Lower leg skin (tissue), 4 donors: Measurements from ENCODE around the gene ZMAT1. TPM values are rescaled to one million over a fixed set of nuclear protein-coding genes. Genes with fewer than 3 reads are reported as not detected.

Source experiments
- DNase-seq, 2 donors: peaks; one replicate each; pipeline ENCODE4 v3.0.0-alpha.2; 2019; ENCODE audit warnings: low spot score in 2 of 2
- H3K4me3 ChIP-seq: fragments of 200-600 bp; sonication (generic); 2 replicates; pipeline ENCODE4 v1.5.1; 2017; ENCODE audit warnings: mild to moderate bottlenecking, low read depth; ENCODE audit not compliant: poor library complexity, severe bottlenecking
- POLR2A ChIP-seq, 2 donors: fragments of 450-650 bp; IDR thresholded peaks; one replicate each; pipeline ENCODE4 v1.6.1; 2016 to 2017; ENCODE audit warnings: antibody characterized with exemption in 2 of 2, mild to moderate bottlenecking in 1 of 2, moderate library complexity in 1 of 2
- WGBS, 2 donors: methylation state at CpG; one replicate each; pipeline ENCODE4 v1.1.5; 2018; 5-methylcytosine and 5-hydroxymethylcytosine counted together
- intact Hi-C: fragments of 100-400 bp; cut with DNase I; formaldehyde crosslinking; loops from one replicate; pipeline ENCODE4 v1.15.0; 2023; ENCODE audit warnings: low total_unique reads
- total RNA-seq, 4 donors: library from RNA; depleted of rRNA; stranded (reverse); fragments of >200 nt; gene quantifications; one replicate each; pipeline ENCODE4 v1.1.0, GENCODE V29; 2016
- TF ChIP-seq, protein P1 (sequence below), 3 donors: fragments of 450-650 bp; IDR thresholded peaks; one replicate each; pipeline ENCODE4 v1.5.1; 2016; ENCODE audit warnings: antibody characterized with exemption in 3 of 3, mild to moderate bottlenecking in 3 of 3, moderate library complexity in 2 of 3

The ZMAT1 gene
- total RNA-seq, 4 donors from 2014 or later, result 2.2 to 2.8 (median 2.6) TPM

DNA sequence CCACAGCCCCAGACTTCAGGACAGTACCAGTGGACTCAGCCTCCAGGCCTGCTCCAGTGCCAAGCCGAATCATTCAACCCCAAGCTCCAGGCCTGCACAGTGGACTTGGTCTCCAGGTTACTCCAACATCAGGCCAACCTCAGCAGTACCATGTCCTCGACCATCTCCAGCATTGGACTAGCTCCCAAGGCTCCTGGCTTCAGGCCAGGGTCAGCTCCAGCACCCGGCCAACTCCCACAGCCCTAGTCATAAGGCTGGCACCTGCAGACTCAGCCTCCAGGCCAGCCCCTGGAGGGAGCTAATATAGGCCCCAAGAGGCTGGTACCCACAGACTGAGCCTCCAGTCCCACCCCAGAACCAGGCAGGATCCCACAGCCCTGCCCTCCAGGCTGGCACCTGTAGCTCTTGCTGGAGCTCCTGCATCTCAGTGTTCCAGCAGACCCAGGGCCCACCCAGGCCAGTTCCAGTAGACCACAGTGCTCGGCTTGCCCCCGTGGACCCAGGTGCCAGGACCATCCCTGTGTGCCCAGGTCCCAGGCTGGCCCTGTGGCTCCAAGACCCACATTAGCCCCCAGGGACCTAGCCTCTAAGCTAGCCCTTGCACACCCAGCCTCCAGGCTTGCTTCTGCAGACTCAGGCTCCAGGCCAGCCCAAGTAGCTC is 25.6 kb downstream of the ZMAT1 start:
- no peak for DNase-seq
- intact Hi-C loops, result no loop called here
- H3K4me3 ChIP-seq, result no peak overlapping the region
- TF ChIP-seq, protein P1, sequence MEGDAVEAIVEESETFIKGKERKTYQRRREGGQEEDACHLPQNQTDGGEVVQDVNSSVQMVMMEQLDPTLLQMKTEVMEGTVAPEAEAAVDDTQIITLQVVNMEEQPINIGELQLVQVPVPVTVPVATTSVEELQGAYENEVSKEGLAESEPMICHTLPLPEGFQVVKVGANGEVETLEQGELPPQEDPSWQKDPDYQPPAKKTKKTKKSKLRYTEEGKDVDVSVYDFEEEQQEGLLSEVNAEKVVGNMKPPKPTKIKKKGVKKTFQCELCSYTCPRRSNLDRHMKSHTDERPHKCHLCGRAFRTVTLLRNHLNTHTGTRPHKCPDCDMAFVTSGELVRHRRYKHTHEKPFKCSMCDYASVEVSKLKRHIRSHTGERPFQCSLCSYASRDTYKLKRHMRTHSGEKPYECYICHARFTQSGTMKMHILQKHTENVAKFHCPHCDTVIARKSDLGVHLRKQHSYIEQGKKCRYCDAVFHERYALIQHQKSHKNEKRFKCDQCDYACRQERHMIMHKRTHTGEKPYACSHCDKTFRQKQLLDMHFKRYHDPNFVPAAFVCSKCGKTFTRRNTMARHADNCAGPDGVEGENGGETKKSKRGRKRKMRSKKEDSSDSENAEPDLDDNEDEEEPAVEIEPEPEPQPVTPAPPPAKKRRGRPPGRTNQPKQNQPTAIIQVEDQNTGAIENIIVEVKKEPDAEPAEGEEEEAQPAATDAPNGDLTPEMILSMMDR (IDR thresholded peaks at IDR 0.05), result no peak
- TF ChIP-seq POLR2A (IDR thresholded peaks at IDR 0.05), result no peak
- WGBS, 2 donors, result 80 to 86% methylated on average over 2 to 4 of the region's 5 CpGs

DNA sequence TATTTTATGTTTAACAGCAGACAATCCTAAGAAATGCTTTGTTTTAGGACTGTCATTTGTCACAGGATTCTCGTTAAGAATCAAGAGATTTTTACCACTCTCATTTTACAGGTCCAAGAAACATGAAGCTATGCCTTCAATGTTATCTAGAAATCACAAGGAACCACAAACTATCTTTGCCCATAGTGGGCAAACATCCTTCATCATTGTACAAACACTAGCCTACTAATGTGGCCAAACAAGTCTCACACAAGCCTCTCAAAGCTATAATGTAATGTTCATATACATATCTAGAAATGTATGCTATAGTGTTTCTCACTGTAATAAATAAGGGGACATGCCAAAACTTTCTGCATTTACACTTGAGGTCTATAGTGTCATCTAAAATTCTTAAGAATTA is 26.8 kb downstream of the ZMAT1 start:
- no peak for TF ChIP-seq POLR2A (IDR thresholded peaks at IDR 0.05)
- TF ChIP-seq, protein P1 (IDR thresholded peaks at IDR 0.05), result no peak
- WGBS, 2 donors, result 89% methylated on average over 1 of the region's 1 CpG
- no peak for DNase-seq
- intact Hi-C loops, result no loop called here
- no peak overlapping the region for H3K4me3 ChIP-seq

Other genes starting within 250 kb of the ZMAT1 start
- 1 to 10 TPM in 2 of 4 donors, under 1 TPM in 2; 0.32 to 1.6 (median 0.84) TPM for gene TCEAL2, start 193.7 kb upstream of the ZMAT1 start, total RNA-seq
- gene TCEAL6, start 210.5 kb upstream of the ZMAT1 start, total RNA-seq, result not detected
- gene BEX5, start 223.9 kb upstream of the ZMAT1 start, total RNA-seq, result 1 to 10 TPM; 1.3 to 6.4 (median 3.0) TPM